HepG2 (cell line): Measurements from ENCODE around the gene TIMM23. TPM values are rescaled to one million over a fixed set of nuclear protein-coding genes. Genes with fewer than 3 reads are reported as not detected.

Experiments
- ATAC-seq: fragments of 200-7000 bp; cut with Tn5 transposase; 3 replicates; pipeline ENCODE4 v1.9.1; 2020; ENCODE audit warnings: mild to moderate bottlenecking, moderate library complexity
- BruUV-seq: library from RNA; stranded (reverse); fragments of 400-500 nt; replicated peaks from 2 replicates; lab custom pipeline; 2021; lab: Mats Ljungman, UMichigan
- CTCF ChIA-PET: fragments of 300-600 bp; formaldehyde crosslinking; extraction: SDS; loops from one replicate; lab custom pipeline; 2021; ENCODE audit warnings: low total read pairs, inconsistent platforms, low intra/inter-chr PET ratio; lab: Yijun Ruan, JAX
- POLR2A ChIA-PET: fragments of 350-600 bp; sonication (Branson Sonifier 250); formaldehyde crosslinking; loops from one replicate; lab custom pipeline; 2020; ENCODE audit warnings: antibody characterized with exemption, inconsistent platforms; lab: Yijun Ruan, JAX
- DNase-seq: peaks from one replicate; pipeline ENCODE4 v3.0.0-alpha.2; 2015; ENCODE audit warnings: low spot score
- FAIRE-seq: peaks from 3 replicates; lab custom pipeline; 2011; peaks lifted over from hg19 to GRCh38; lab: Jason Lieb, UNC
- H2AFZ ChIP-seq: one replicate; pipeline ENCODE4 v1.6.1; 2011; ENCODE audit warnings: low read length, inconsistent platforms
- H3K27ac ChIP-seq: fragments of 300-600 bp; 3 replicates; pipeline ENCODE4 v1.8.0; 2011; ENCODE audit warnings: mixed run types, mild to moderate bottlenecking, mixed read lengths, low read length, inconsistent platforms; ENCODE audit not compliant: insufficient read depth; ENCODE audit errors: extremely low read length
- H3K27me3 ChIP-seq, 2 experiments: fragments of 200-600 bp in 1 of 2; 2 replicates in 1 of 2; 3 replicates in 1 of 2; pipeline versions ENCODE4 v1.6.0 to v1.8.0; 2011; ENCODE audit warnings: low read length in 2 of 2, mild to moderate bottlenecking in 2 of 2, moderate library complexity in 2 of 2, inconsistent platforms in 1 of 2; ENCODE audit not compliant: insufficient read depth in 2 of 2, control insufficient read depth in 1 of 2
- H3K36me3 ChIP-seq, 2 experiments: fragments of 200-600 bp in 1 of 2; replicated peaks in 1 of 2; 2 replicates in 1 of 2; 3 replicates in 1 of 2; pipeline versions ENCODE4 v1.5.1 to v1.8.0; 2011; ENCODE audit warnings: low read length in 2 of 2, inconsistent platforms in 1 of 2; ENCODE audit not compliant: insufficient read depth in 2 of 2, control insufficient read depth in 1 of 2
- H3K4me1 ChIP-seq: 2 replicates; pipeline ENCODE4 v1.5.1; 2012; ENCODE audit warnings: low read length, inconsistent platforms; ENCODE audit not compliant: insufficient read depth
- H3K4me2 ChIP-seq: 2 replicates; pipeline ENCODE4 v1.6.0; 2011; ENCODE audit warnings: low read depth, low read length, inconsistent platforms
- H3K4me3 ChIP-seq, 3 experiments: fragments of 200-600 bp in 1 of 3; sonication (generic), shearing (Covaris generic) in 1 of 3; replicated peaks in 1 of 3; 2 replicates each; pipeline ENCODE4 v1.5.1; 2011 to 2016; ENCODE audit warnings: low read length in 3 of 3, inconsistent platforms in 2 of 3, low read depth in 2 of 3, mild to moderate bottlenecking in 2 of 3, control low read depth in 1 of 3, mixed read lengths in 1 of 3; ENCODE audit not compliant: insufficient read depth in 1 of 3
- H3K79me2 ChIP-seq: one replicate; pipeline ENCODE4 v1.6.1; 2011; ENCODE audit warnings: low read length, inconsistent platforms; ENCODE audit not compliant: insufficient read depth
- H3K9ac ChIP-seq: 2 replicates; pipeline ENCODE4 v1.6.0; 2011; ENCODE audit warnings: mild to moderate bottlenecking, low read depth, low read length, inconsistent platforms; ENCODE audit not compliant: insufficient read depth
- H3K9me3 ChIP-seq: 2 replicates; pipeline ENCODE4 v1.5.1; 2012; ENCODE audit warnings: mild to moderate bottlenecking, low read length
- H4K20me1 ChIP-seq: 2 replicates; pipeline ENCODE4 v1.6.0; 2011; ENCODE audit warnings: inconsistent platforms, mild to moderate bottlenecking, low read length, moderate library complexity; ENCODE audit not compliant: insufficient read depth
- ETV6 ChIP-seq: sonication (generic); formaldehyde crosslinking; conservative IDR thresholded peaks from 2 replicates; pipeline ENCODE4 v1.4.0; 2020; ENCODE audit warnings: missing genetic modification reagents
- GABPB1 ChIP-seq: IDR thresholded peaks from 2 replicates; pipeline ENCODE4 v1.6.1; 2016; ENCODE audit warnings: mild to moderate bottlenecking, missing genetic modification reagents, moderate library complexity, missing compliant biosample characterization
- HMG20A ChIP-seq: IDR thresholded peaks from 2 replicates; pipeline ENCODE4 v1.6.1; 2016; ENCODE audit warnings: borderline replicate concordance
- HNRNPUL1 ChIP-seq: fragments of 200-400 bp; formaldehyde crosslinking; IDR thresholded peaks from 2 replicates; pipeline ENCODE4 v1.6.1; 2017; ENCODE audit warnings: low read depth, mild to moderate bottlenecking, low read length, moderate library complexity
- JUNB ChIP-seq: sonication (generic); formaldehyde crosslinking; IDR thresholded peaks from 2 replicates; pipeline ENCODE4 v1.8.0; 2022; ENCODE audit warnings: missing genetic modification reagents, mild to moderate bottlenecking, borderline replicate concordance
- MAFK ChIP-seq, 2 experiments: IDR thresholded peaks in 1 of 2; conservative IDR thresholded peaks in 1 of 2; 2 replicates each; pipeline ENCODE4 v1.6.1; 2011; ENCODE audit warnings: improper control_type of control experiment in 2 of 2, low read length in 2 of 2
- MBD4 ChIP-seq: IDR thresholded peaks from 2 replicates; pipeline ENCODE4 v1.6.1; 2012; ENCODE audit warnings: low read length, inconsistent platforms, borderline replicate concordance
- NCOR1 ChIP-seq: fragments of 200-600 bp; sonication (generic); IDR thresholded peaks from 2 replicates; pipeline ENCODE4 v1.7.0; 2017; ENCODE audit warnings: antibody characterized with exemption, low read length, borderline replicate concordance
- RNF2 ChIP-seq: fragments of 450-650 bp; conservative IDR thresholded peaks from 2 replicates; pipeline ENCODE4 v1.6.1; 2016; ENCODE audit warnings: low read depth
- SALL2 ChIP-seq: sonication (generic); formaldehyde crosslinking; IDR thresholded peaks from 2 replicates; pipeline ENCODE4 v1.8.1; 2023; ENCODE audit warnings: mild to moderate bottlenecking, missing genetic modification reagents, inconsistent platforms
- SOX5 ChIP-seq: IDR thresholded peaks from 2 replicates; pipeline ENCODE4 v1.6.1; 2016; ENCODE audit warnings: borderline replicate concordance
- SP1 ChIP-seq, 2 experiments: fragments of 450-650 bp in 1 of 2; sonication (generic) in 1 of 2; formaldehyde crosslinking in 1 of 2; IDR thresholded peaks; 2 replicates each; pipeline versions ENCODE4 v1.4.0 to v1.6.1; 2016 to 2020; ENCODE audit warnings: missing genetic modification reagents in 1 of 2
- TOPORS ChIP-seq: sonication (generic); formaldehyde crosslinking; IDR thresholded peaks from 2 replicates; pipeline ENCODE4 v1.8.0; 2023; ENCODE audit warnings: mild to moderate bottlenecking, missing genetic modification reagents
- ZFP36 ChIP-seq: fragments of 150-350 bp; IDR thresholded peaks from 2 replicates; pipeline ENCODE4 v1.6.1; 2018; ENCODE audit warnings: borderline replicate concordance, low read length, low read depth; ENCODE audit not compliant: partially characterized antibody
- ZIK1 ChIP-seq: sonication (generic); formaldehyde crosslinking; IDR thresholded peaks from 2 replicates; pipeline ENCODE4 v1.5.0; 2020; ENCODE audit warnings: mild to moderate bottlenecking, low read depth, missing genetic modification reagents, borderline replicate concordance
- ZNF335 ChIP-seq: sonication (generic); formaldehyde crosslinking; IDR thresholded peaks from 2 replicates; pipeline ENCODE4 v1.4.0; 2020; ENCODE audit warnings: missing genetic modification reagents
- ZNF451 ChIP-seq: sonication (generic); formaldehyde crosslinking; IDR thresholded peaks from 2 replicates; pipeline ENCODE4 v1.5.0; 2020; ENCODE audit warnings: mild to moderate bottlenecking, missing genetic modification reagents
- WGBS: methylation state at CpG from one replicate; pipeline ENCODE4 v1.1.6; 2017; ENCODE audit warnings: low lambda C conversion rate; 5-methylcytosine and 5-hydroxymethylcytosine counted together
- in situ Hi-C: cut with HindIII; loops from 2 replicates; pipeline ENCODE4 v1.10.0; 2017; ENCODE audit warnings: low pct_unique_long_range_greater_than_20kb; ENCODE audit not compliant: extremely low pct_ligation_motif_present
- intact Hi-C: fragments of 100-400 bp; cut with micrococcal nuclease; formaldehyde crosslinking; loops from one replicate; pipeline ENCODE4 v1.10.0; 2022; ENCODE audit not compliant: unreplicated experiment
- polyA plus RNA-seq, 8 experiments: library from polyadenylated mRNA; depleted of rRNA in 3 of 8; stranded (reverse) in 7 of 8; unstranded in 1 of 8; fragments of >200 nt; fragmentation: Illumina TruSeq in 4 of 8; extraction: Trizol in 4 of 8; gene quantifications; 2 replicates each; pipeline versions ENCODE4 v1.2.1 to v1.2.3, GENCODE V29; 2011 to 2016; ENCODE audit warnings: low read depth in 4 of 8, missing spikeins in 1 of 8, mixed read lengths in 1 of 8; ENCODE audit not compliant: insufficient read depth in 1 of 8
- total RNA-seq, 5 experiments: library from RNA; depleted of rRNA; stranded (reverse); fragments of >200 nt; fragmentation: Illumina TruSeq; extraction: Trizol; gene quantifications; 2 replicates each; pipeline ENCODE4 v1.2.3, GENCODE V29; 2016; ENCODE audit warnings: low read depth in 1 of 5
- TF ChIP-seq, protein P1 (sequence below): sonication (generic); formaldehyde crosslinking; conservative IDR thresholded peaks from 2 replicates; pipeline ENCODE4 v1.5.0; 2020; ENCODE audit warnings: missing genetic modification reagents
- TF ChIP-seq, protein P2 (sequence below): sonication (generic); formaldehyde crosslinking; IDR thresholded peaks from 2 replicates; pipeline ENCODE4 v1.5.0; 2020; ENCODE audit warnings: missing genetic modification reagents
- TF ChIP-seq, protein P3 (sequence below): sonication (generic); formaldehyde crosslinking; IDR thresholded peaks from 2 replicates; pipeline ENCODE4 v1.8.0; 2022; ENCODE audit warnings: mild to moderate bottlenecking, missing genetic modification reagents, moderate library complexity
- TF ChIP-seq, protein P4 (sequence below): sonication (generic); formaldehyde crosslinking; IDR thresholded peaks from 2 replicates; pipeline ENCODE4 v1.5.0; 2020; ENCODE audit warnings: missing genetic modification reagents, mild to moderate bottlenecking, borderline replicate concordance

Gene TIMM23
- total and polyA plus RNA-seq, 2 of the 13 experiments (the other 11 are each of a cell fraction or from before 2014, with no cell fraction given), result 80.2 to 98.6 TPM

DNA sequence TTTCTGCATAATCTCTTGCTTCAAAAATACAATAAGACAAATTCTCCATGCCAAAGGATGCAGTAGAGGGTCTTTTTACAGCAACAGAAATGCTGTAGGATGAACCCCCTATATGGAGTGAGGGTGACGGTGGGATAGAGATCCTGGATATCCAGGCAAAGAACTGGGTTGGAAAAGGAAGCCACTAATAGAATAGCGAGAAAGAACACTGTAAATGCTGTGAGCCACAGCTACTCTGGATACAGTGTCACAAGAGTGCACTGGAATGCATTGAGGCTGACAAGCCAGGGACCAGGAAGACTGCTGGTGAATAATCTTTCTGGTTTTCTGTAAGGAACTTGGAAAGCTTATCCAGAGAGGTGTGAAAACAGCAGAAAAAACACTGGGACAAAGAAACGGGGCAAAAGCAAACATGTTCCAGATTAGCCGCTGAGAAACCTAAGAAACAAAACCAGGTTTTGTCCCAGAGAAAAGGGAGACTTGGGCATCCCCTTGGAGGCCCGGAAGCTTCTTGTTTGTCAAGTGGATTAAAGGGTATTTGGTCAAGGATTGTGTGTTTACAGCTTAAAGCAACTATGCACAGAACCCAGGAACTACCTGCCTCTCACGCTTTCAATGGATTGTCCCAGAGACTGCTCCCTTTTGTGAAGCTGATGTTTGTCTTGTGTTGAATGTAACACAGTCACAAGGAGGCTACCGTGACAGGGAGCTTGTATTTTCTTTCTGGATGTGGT, 79.9 kb downstream of the TIMM23 start:
- DNase-seq, result peak; percentile 98
- Histone ChIP-seq H3K4me3 (no peak overlapping the region; a peak in 1 of 6 replicates), H3K9ac (peak overlapping the region; percentile 39; the same call in 1 of the 2 replicates), H3K27ac (peak overlapping the region; percentile 75), H3K79me2 (no peaks in the 10 kb centered on the region), H3K27me3 (no peaks in the 10 kb centered on the region), H4K20me1 (no peaks in the 10 kb centered on the region), H2AFZ (no peak overlapping the region), H3K4me1 (peaks cover 78% of the 10 kb centered on the region), H3K9me3 (no peaks in the 10 kb centered on the region), H3K4me2 (peak overlapping the region; percentile 60), H3K36me3 (no peaks in the 10 kb centered on the region)
- POLR2A ChIA-PET, result interaction anchor here (0.6 to 3.1 kb wide), 13 partner anchors 10 to 49 kb away, joined by 3 to 49 read pairs (median 7); partner anchors contain the start of gene NCOA4
- FAIRE-seq, result no peak
- WGBS, result 5% methylated on average over 7 of the region's 7 CpGs
- CTCF ChIA-PET, result no interaction called here
- intact Hi-C loops, result loop anchor here (1.0 to 5.0 kb wide), 2 partner anchors 22 to 45 kb away; partner anchors contain the start of gene NCOA4
- in situ Hi-C loops, result no loop called here
- ATAC-seq, result peak; percentile 90
- BruUV-seq, result no TSS peak
- TF ChIP-seq MAFK (conservative IDR thresholded peaks at IDR 0.05 in 1 of 2, IDR thresholded peaks at IDR 0.05 in 1 of 2; ENCODE audit: low read length in 2 of 2) (no peak), SALL2 (peak; percentile 54; the same call in 1 of the 2 replicates), ETV6 (CRISPR knock-in tag) (no peak), SOX5 (peak; percentile 98), HMG20A (CRISPR knock-in tag) (peak; percentile 94), MBD4 (no peak), TOPORS (CRISPR knock-in tag) (no peak; the same call in 1 of the 2 replicates), HNRNPUL1 (no peak), ZNF335 (CRISPR knock-in tag) (peak; percentile 75; the same call in 1 of the 2 replicates), ZFP36 (no peak), NCOR1 (no peak; the same call in 1 of the 2 replicates), ZNF451 (no peak), ZIK1 (CRISPR knock-in tag) (no peak), GABPB1 (CRISPR knock-in tag) (0 out of 2 replicates have a peak, but pooled peaks have one; percentile 20), SP1 (IDR thresholded peaks at IDR 0.05) (no peak), SP1 (CRISPR knock-in tag; IDR thresholded peaks at IDR 0.05) (no peak), JUNB (CRISPR knock-in tag) (no peak), RNF2 (no peak)
- TF ChIP-seq, protein P1, sequence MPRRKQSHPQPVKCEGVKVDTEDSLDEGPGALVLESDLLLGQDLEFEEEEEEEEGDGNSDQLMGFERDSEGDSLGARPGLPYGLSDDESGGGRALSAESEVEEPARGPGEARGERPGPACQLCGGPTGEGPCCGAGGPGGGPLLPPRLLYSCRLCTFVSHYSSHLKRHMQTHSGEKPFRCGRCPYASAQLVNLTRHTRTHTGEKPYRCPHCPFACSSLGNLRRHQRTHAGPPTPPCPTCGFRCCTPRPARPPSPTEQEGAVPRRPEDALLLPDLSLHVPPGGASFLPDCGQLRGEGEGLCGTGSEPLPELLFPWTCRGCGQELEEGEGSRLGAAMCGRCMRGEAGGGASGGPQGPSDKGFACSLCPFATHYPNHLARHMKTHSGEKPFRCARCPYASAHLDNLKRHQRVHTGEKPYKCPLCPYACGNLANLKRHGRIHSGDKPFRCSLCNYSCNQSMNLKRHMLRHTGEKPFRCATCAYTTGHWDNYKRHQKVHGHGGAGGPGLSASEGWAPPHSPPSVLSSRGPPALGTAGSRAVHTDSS (CRISPR knock-in tag), result no peak
- TF ChIP-seq, protein P2, sequence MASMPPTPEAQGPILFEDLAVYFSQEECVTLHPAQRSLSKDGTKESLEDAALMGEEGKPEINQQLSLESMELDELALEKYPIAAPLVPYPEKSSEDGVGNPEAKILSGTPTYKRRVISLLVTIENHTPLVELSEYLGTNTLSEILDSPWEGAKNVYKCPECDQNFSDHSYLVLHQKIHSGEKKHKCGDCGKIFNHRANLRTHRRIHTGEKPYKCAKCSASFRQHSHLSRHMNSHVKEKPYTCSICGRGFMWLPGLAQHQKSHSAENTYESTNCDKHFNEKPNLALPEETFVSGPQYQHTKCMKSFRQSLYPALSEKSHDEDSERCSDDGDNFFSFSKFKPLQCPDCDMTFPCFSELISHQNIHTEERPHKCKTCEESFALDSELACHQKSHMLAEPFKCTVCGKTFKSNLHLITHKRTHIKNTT, result no peak
- TF ChIP-seq, protein P3, sequence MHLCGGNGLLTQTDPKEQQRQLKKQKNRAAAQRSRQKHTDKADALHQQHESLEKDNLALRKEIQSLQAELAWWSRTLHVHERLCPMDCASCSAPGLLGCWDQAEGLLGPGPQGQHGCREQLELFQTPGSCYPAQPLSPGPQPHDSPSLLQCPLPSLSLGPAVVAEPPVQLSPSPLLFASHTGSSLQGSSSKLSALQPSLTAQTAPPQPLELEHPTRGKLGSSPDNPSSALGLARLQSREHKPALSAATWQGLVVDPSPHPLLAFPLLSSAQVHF (CRISPR knock-in tag), result no peak
- TF ChIP-seq, protein P4, sequence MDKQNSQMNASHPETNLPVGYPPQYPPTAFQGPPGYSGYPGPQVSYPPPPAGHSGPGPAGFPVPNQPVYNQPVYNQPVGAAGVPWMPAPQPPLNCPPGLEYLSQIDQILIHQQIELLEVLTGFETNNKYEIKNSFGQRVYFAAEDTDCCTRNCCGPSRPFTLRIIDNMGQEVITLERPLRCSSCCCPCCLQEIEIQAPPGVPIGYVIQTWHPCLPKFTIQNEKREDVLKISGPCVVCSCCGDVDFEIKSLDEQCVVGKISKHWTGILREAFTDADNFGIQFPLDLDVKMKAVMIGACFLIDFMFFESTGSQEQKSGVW (CRISPR knock-in tag), result no peak
